ENCODE measurements around the gene TMIGD3.

Gene TMIGD3

DNA sequence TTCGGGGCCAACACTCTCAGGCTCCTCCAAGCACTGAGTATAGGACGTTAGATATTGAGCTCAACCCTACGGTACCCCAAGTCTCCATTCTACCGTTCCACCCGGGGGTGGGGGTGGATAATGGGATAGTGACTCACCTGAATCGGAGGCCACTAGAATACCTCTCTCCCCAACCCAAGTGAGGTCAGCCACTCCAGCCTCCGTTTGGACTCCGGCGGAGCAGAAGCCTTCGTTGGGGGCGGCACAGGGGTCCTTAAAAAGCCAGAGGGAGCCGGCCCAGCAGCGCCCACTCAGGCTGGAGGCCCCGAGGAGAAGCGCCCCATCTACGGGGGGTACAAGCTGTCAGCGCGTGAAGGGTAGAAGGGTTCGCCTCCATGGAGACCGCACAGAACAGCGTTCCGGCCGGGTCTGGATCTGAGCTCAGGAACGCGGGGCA, 54.9 kb downstream of the TMIGD3 start:
- peak in 1 of 2 donors; percentile 16 for DNase-seq (ENCODE audit: low read depth in 2 of 2)

DNA sequence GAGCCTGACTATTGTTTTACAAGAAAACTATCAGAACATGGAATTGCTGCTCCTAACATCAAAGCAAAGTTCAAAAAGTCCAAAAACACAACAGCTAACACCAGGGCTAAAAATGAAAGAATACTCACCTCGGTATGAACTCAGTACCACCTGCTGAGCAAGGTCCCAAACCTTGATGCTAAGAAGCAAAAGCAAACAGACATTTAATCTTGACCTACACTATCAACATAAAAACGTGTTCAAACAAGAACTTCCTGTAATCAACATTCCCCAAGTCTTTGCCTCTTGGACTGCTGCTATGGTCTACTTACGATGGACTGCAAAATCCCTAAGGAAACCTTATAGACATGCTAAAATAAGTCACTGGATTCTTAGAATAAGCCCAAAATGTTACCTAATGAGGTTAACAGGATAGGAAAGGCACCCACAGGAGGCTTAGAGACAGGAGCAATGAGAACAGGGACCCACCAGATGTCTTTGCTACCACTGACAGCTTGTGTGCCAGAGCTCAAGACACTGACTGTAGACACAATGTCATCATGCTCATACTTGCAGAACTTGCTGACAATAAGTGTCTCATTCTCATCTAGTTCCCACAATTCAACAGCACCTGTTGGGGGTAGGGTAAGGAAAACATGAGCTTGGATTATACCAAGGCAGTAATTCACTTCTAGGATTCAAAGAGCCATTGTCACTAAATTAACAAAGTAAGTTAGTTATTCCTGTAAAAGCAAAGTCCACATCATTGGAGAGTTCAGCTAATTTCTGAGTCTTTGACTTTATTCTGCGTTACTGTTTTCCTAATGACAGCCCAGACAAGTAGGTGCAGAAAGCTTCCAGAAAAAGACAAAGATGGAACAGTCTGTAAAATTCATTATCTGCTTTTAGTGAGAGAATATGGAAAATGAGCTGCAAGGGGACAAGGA, 56.2 kb downstream of the TMIGD3 start:
- DNase-seq (ENCODE audit: low read depth in 2 of 2), result no peak

DNA sequence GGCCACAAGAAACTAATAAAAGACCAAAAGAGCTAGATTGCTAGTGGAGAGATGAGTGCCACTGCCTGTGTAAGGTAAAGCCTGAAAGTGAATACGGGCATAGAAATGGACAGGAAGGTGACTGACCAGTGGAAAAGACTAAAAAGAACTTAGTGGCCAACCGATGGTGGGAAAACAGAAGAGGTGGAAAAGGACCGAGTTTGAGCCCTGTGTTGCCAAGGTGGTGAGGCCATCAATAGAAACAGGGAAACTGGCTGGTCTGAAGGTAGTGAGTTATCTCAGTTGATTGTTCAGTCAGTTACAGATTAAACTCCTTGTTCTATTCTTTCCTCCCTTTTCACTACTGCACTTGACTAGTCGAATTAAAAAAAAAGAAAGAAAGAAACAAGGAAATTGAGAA, 56.9 kb downstream of the TMIGD3 start:
- DNase-seq (ENCODE audit: low read depth in 2 of 2), result no peak

DNA sequence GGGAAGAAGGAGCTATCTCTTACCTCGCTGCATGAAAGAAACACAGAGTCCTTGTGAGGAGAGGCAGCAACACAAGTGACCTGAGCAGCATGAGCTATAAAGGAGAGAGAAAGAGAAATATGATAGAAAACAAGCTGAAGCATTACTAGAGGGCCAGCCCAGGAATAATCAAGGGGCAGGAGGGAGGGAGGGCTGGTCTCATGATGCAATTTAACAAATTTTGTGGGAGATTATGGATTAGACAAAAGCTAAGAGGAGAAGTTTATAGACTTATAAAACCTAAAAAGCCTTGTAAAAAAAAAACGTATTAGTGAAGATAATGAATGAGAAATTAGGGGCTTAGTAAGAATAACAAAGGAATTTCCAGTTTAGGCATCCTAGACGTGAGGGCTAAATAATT, 59.4 kb downstream of the TMIGD3 start:
- DNase-seq (ENCODE audit: low read depth in 2 of 2), result no peak

DNA sequence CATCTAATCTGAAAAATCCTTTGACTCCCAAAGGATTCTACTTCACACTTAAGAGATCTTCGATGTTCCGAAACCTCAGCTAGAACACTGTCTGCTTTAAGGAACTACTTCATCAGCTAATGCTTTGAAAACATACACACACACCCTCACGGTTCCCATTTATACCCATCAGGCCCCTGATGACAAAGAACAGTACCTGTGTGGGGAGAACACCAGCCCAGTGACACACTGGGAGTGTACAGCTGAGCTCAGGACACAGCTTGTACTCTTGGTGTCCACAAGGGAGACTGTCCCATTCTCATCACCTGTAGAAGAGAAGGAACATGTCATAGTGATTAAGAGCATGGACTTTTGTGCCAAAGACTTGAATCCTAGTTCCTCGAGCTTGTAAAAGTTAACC, 61.0 kb downstream of the TMIGD3 start:
- DNase-seq (ENCODE audit: low read depth in 2 of 2), result no peak

DNA sequence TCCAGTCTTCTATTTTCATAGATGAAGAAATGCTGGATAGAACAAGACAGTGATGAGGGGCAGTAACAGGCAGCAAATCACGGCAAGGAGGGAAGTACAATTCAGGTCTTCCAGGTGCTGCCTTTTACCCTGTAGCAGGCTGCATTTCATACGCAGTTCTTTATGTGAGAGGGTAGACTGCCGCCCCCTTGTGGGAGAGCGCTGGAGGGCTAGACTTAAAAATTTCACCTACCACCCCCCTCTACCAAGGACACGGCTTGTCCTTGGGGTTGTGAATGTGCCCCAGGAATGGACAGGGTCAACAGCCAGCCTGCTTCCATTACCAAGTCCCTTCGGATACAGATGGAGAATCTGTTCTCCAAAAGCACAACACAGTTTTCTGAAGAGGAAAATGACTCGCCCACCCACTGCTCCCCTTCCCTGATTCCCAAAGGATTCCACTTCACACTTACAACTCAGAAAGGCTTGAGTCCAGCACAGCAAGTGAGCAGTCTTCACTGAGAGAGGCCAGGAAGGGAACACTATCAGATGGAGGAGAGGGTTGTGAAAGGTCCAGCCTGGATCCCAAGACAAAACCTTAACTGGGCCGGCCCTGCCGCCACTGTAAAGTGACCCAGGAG, 61.8 kb downstream of the TMIGD3 start:
- DNase-seq (ENCODE audit: low read depth in 2 of 2), result peak; percentile 47 to 49

DNA sequence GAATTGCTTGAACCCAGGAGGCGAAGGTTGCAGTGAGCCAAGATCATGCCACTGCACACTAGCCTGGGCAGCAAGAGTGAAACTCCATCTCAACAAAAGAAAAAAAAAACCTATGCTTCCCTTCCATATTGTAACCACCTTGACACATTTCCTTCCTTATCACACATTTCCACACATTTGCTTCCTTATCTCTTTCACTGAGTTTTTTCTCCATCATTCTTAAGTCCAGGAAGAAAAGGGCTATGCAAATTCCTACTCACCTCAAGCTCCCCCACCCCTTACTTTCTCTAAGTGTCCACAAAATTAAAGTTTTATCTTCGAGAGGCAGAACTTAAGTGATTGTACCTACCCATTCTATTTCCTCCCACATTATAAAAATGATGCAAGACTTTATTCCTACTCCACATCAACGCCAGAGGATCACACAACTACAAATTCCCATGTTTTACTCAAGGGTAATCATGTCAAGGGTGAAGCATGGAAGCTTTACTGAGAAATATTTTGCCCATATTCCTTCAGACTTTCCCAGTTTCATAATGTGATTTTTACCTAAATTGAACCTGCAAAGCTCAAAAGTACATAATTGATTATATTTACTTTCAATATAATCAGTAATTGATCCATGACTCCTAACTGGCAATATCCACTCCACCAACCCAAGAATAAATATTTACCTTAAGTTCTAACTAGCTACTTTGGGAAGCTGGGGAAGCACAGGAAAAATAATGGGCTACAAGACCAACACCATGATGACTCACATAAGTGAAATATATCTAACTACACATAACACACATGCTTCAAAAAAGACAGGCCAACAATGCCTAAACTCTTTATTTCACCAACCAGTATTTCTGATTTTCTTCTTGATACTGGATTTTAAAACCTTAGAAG, 63.7 kb downstream of the TMIGD3 start:
- DNase-seq (ENCODE audit: low read depth in 2 of 2), result no peak

DNA sequence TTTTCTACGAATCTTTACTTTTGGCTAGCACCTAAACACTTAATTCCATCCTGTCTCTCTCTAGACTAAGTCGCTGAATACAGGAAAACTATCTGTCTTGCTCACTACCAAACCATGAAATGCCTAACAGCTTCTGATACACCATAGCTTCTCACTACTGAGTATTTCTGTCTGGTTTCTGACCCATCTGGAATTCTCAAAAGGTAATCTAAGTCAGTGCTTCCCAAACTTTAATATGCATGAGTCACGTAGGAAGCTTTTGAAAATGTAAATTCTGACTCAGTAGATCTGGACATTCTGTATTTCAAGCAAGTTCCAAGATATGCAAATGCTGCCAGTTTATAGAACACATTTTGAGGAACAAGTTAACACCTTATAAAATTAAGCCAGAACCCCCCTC, 66.7 kb downstream of the TMIGD3 start:
- DNase-seq (ENCODE audit: low read depth in 2 of 2), result no peak
